Lung (tissue), 12 donors: ENCODE results near the gene OR12D1. TPM values are rescaled to one million over a fixed set of nuclear protein-coding genes. Genes with fewer than 3 reads are reported as not detected.

Experiments used
- ATAC-seq: fragments of 200-7000 bp; cut with Tn5 transposase; one replicate; pipeline ENCODE4 v1.9.1; 2020; ENCODE audit warnings: moderate number of reproducible peaks; ENCODE audit not compliant: insufficient read depth, low FRiP score
- DNase-seq, 3 donors: peaks; one replicate each; pipeline ENCODE4 v3.0.0-alpha.2; 2013 to 2017
- H3K27ac ChIP-seq, 2 donors: one replicate each; pipeline ENCODE4 v1.5.1; 2013; ENCODE audit warnings: mild to moderate bottlenecking in 2 of 2, moderate library complexity in 2 of 2, control low read depth in 1 of 2, inconsistent platforms in 1 of 2, low read depth in 1 of 2, low read length in 1 of 2
- H3K27me3 ChIP-seq, 3 donors: one replicate each; pipeline ENCODE4 v1.5.1; 2013; ENCODE audit warnings: low read length in 2 of 3; ENCODE audit not compliant: control insufficient read depth in 3 of 3, insufficient read depth in 3 of 3
- H3K36me3 ChIP-seq, 4 donors: one replicate each; pipeline ENCODE4 v1.5.1; 2013; ENCODE audit warnings: low read length in 4 of 4, mild to moderate bottlenecking in 1 of 4, moderate library complexity in 1 of 4; ENCODE audit not compliant: control insufficient read depth in 4 of 4, insufficient read depth in 4 of 4
- H3K4me1 ChIP-seq, 5 donors: one replicate each; pipeline ENCODE4 v1.5.1; 2013; ENCODE audit warnings: low read length in 5 of 5, mild to moderate bottlenecking in 2 of 5, moderate library complexity in 1 of 5; ENCODE audit not compliant: control insufficient read depth in 5 of 5, insufficient read depth in 5 of 5
- H3K4me3 ChIP-seq: one replicate; pipeline ENCODE4 v1.5.1; 2013; ENCODE audit warnings: mild to moderate bottlenecking, control low read depth, moderate library complexity
- H3K9ac ChIP-seq, 2 donors: one replicate each; pipeline ENCODE4 v1.5.1; 2013; ENCODE audit warnings: low read length in 2 of 2, control low read depth in 1 of 2; ENCODE audit not compliant: insufficient read depth in 1 of 2
- H3K9me3 ChIP-seq, 4 donors: one replicate each; pipeline ENCODE4 v1.5.1; 2013; ENCODE audit warnings: low read length in 3 of 4, mild to moderate bottlenecking in 1 of 4, moderate library complexity in 1 of 4; ENCODE audit not compliant: control insufficient read depth in 4 of 4, insufficient read depth in 3 of 4
- CTCF ChIP-seq: IDR thresholded peaks from 2 replicates; pipeline ENCODE4 v1.5.1; 2012; ENCODE audit warnings: mild to moderate bottlenecking; ENCODE audit errors: control extremely low read depth, extremely low read depth
- WGBS, 2 donors: extraction: QIAGEN DNeasy Blood & Tissue Kit; methylation state at CpG; one replicate each; pipeline ENCODE4 v1.1.7; 2013; 5-methylcytosine and 5-hydroxymethylcytosine counted together
- polyA plus RNA-seq, 2 donors: library from polyadenylated mRNA; stranded (reverse); fragments of 200-250 nt; gene quantifications; one replicate each; pipeline ENCODE4 v1.2.1, GENCODE V29; 2013
- total RNA-seq, 2 donors: library from RNA; depleted of rRNA in 1 of 2; stranded (reverse); fragments of >200 nt in 1 of 2; gene quantifications; one replicate each; pipeline ENCODE4 v1.2.1, GENCODE V29; 2014 to 2021
- donor health status: control.
- donor health status: control.
- donor health status: Bipolar disorder and iron deficiency.
- donor health status: healthy.
- donor health status: DM: yes; HTN: yes; CAD: no.

The OR12D1 gene
- total and polyA plus RNA-seq, 4 donors, result not detected

- Histone ChIP-seq H3K4me3 (no peak overlapping the region), H3K9me3 (no peaks in the 10 kb centered on the region), H3K36me3 (no peaks in the 10 kb centered on the region), H3K9ac (no peak overlapping the region), H3K27ac (no peak overlapping the region), H3K27me3 (peaks cover 0 to 3% (median 0%) of the 10 kb centered on the region in 3 donors), H3K4me1 (no peaks in the 10 kb centered on the region)
- TF ChIP-seq CTCF, result no peak
- DNase-seq (no peak), ATAC-seq (no peak)
- WGBS, 2 donors, result 78 to 82% methylated on average over 5 of the region's 5 CpGs
These were observed 46.5 kb downstream of the OR12D1 start for GRCh38 chr6:29461021-29461814.

GRCh38 chr6:29462022-29462421, 47.3 kb downstream of the OR12D1 start:
- no peak for ATAC-seq
- H3K27me3 ChIP-seq, result peaks cover 0 to 3% (median 0%) of the 10 kb centered on the region in 3 donors
- no peaks in the 10 kb centered on the region for H3K9me3 ChIP-seq
- no peaks in the 10 kb centered on the region for H3K36me3 ChIP-seq
- H3K4me1 ChIP-seq, result peaks cover 0 to 1% (median 0%) of the 10 kb centered on the region in 5 donors
- no peak overlapping the region for H3K27ac ChIP-seq
- 79 to 92% methylated on average over 6 of the region's 6 CpGs for WGBS, 2 donors
- H3K4me3 ChIP-seq, result no peak overlapping the region
- no peak overlapping the region for H3K9ac ChIP-seq
- DNase-seq, result no peak
- no peak for TF ChIP-seq CTCF

GRCh38 chr6:29465279-29465678, 50.6 kb downstream of the OR12D1 start:
- Histone ChIP-seq H3K27me3 (no peaks in the 10 kb centered on the region), H3K4me1 (peaks cover 0 to 1% (median 0%) of the 10 kb centered on the region in 5 donors), H3K9me3 (no peaks in the 10 kb centered on the region), H3K36me3 (no peaks in the 10 kb centered on the region), H3K4me3 (no peak overlapping the region), H3K27ac (no peak overlapping the region), H3K9ac (no peak overlapping the region)
- DNase-seq (no peak), ATAC-seq (no peak)
- WGBS, 2 donors, result 67 to 85% methylated on average over 2 of the region's 2 CpGs
- TF ChIP-seq CTCF, result no peak
